ENCODE measurements around the gene AHNAK.

- TF ChIP-seq CTCF (IDR thresholded peaks at IDR 0.05) = no peak
- no peak for TF ChIP-seq POLR2A (IDR thresholded peaks at IDR 0.05)
- TF ChIP-seq EP300 (IDR thresholded peaks at IDR 0.05) = no peak
Observed at GRCh38 chr11:62553839-62554361, 7.3 kb upstream of the AHNAK start.

Measured in gastroesophageal sphincter (tissue), 3 donors.